GM12801 (cell line): ENCODE measurements around the gene COL4A1.

Experiments
- TF ChIP-seq, protein P1 (sequence below): IDR thresholded peaks from one replicate; pipeline ENCODE4 v1.5.1; 2011; ENCODE audit warnings: control low read depth; ENCODE audit not compliant: insufficient read length; ENCODE audit errors: extremely low read depth

COL4A1 gene

DNA sequence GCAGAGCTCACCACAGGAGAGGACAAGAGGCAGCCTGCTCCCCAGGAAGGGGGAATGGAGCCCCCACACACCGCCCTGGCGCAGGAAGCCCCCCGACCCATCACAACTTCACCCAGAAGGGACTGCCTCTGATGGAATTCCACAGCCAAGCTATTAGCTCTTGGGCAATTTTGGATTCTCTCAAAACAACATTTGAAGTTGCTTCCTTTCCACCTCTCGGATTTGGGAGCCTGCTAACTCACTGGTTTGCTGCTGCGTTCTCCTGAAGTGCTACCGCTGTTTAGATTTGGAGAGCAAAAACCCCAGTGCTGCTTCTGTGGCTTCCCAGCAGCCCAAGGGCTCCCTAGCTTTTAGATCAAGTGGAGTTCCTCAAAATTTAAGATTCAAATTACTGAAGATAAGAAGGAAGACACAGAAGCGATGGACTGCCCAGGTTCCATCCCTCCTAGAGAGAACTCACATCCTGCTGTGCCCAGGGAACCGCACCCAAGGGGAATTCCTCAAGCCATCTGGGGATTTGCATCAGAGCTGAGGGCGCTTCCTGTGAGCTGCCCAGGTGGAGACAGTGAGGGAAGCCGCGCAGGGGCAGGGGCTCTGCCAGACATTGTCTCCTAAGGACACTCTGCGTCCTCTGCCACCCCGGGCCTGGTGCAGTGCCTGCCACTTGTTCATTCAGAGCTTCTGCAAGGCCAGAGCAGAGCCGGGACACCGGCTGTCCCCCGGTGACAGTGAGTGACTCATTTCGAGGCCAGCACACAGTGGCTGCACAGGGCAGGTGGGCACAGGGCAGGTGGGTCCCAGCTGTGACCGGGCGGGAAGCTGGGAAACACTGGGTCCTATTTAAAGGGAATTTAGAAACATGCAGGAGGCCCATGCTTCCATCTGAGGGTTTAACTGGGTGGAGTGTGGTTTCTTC, 45.5 kb downstream of the COL4A1 start:
- TF ChIP-seq, protein P1, sequence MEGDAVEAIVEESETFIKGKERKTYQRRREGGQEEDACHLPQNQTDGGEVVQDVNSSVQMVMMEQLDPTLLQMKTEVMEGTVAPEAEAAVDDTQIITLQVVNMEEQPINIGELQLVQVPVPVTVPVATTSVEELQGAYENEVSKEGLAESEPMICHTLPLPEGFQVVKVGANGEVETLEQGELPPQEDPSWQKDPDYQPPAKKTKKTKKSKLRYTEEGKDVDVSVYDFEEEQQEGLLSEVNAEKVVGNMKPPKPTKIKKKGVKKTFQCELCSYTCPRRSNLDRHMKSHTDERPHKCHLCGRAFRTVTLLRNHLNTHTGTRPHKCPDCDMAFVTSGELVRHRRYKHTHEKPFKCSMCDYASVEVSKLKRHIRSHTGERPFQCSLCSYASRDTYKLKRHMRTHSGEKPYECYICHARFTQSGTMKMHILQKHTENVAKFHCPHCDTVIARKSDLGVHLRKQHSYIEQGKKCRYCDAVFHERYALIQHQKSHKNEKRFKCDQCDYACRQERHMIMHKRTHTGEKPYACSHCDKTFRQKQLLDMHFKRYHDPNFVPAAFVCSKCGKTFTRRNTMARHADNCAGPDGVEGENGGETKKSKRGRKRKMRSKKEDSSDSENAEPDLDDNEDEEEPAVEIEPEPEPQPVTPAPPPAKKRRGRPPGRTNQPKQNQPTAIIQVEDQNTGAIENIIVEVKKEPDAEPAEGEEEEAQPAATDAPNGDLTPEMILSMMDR = no peak

- TF ChIP-seq, protein P1 = no peak
Observed at GRCh38 chr13:110259651-110260050, 47.3 kb downstream of the COL4A1 start.

GRCh38 chr13:110258876-110259631, 47.9 kb downstream of the COL4A1 start:
- TF ChIP-seq, protein P1 = no peak

DNA sequence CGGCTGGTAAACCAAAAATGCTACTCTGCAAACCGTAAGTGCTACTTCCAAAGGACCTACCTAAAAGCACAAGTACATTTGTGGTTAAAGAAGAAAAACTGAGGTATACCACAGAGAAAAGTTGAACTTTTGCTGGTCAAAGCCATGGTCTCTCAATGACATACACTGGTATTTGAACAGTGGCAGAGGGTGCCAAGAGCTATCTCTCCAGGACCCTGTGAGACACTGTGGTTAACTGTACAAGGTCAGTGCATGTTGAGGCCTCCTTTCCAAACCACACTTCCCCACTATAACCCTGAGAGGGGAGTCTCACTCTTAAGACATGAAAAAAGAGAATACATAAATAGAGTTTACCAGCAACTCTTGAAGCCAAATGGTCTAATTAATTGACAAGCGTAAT, 49.5 kb downstream of the COL4A1 start:
- TF ChIP-seq, protein P1 = no peak

DNA sequence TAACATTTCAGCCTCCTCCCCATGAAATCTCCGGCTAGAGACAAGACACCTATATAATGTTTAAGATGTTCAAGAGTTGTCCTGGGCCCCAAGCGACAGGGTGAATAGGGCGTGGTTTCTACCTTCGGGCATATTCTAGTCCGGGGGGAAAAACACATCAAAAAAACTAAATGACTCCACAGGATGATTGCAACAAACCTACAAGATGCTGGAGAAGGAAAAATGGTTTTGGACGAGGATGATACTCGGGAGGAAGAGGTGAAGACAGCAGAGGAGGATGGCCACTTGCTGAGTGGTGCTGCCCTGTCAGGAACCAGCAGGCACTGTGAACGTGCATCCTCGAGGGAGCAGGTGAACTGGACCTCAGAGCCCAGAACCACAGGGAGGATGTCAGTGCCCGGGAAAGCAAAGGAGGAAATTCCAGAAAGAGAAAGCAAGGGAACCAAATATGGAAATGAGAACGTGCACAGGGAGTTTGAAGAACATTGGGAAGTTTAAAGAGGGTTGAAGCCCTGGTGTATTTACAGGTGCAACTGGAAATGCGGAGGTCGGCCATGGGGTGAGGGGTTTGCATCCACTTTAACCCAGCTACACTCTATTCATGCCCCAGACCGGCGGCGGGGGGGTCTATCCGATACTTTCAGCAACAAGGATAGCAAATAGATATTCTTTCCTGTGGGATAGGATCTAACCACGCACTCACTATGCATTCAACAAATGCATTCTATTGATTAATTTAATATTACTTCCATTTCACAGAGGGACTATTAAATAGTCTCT, 50.6 kb downstream of the COL4A1 start:
- TF ChIP-seq, protein P1 = no peak

GRCh38 chr13:110254751-110255553, 52.0 kb downstream of the COL4A1 start:
- TF ChIP-seq, protein P1 = no peak
